PFSK-1 (cell line): Measurements from ENCODE around the gene SND1.

ENCODE experiments used
- FOXP2 ChIP-seq: optimal IDR thresholded peaks from 2 replicates; pipeline ENCODE3; 2011; ENCODE audit warnings: borderline replicate concordance, control low read depth, inconsistent platforms; ENCODE audit not compliant: insufficient read depth; ENCODE audit errors: extremely low read length, extremely low read depth
- POLR2AphosphoS5 ChIP-seq: IDR thresholded peaks from 2 replicates; pipeline ENCODE4 v1.6.1; 2012; ENCODE audit warnings: low read depth, mild to moderate bottlenecking, control low read depth, low read length, moderate library complexity
- REST ChIP-seq, 2 experiments: IDR thresholded peaks; 2 replicates each; pipeline versions ENCODE4 v1.6.1 to v1.8.0; 2011 to 2012; ENCODE audit warnings: low read depth in 2 of 2, low read length in 2 of 2, control low read depth in 1 of 2, inconsistent platforms in 1 of 2, mild to moderate bottlenecking in 1 of 2, moderate library complexity in 1 of 2; ENCODE audit not compliant: insufficient read depth in 1 of 2
- SIN3A ChIP-seq: IDR thresholded peaks from 2 replicates; pipeline ENCODE4 v1.6.1; 2012; ENCODE audit warnings: mild to moderate bottlenecking, low read length, moderate library complexity, borderline replicate concordance; ENCODE audit not compliant: insufficient read depth
- TAF1 ChIP-seq: IDR thresholded peaks from 2 replicates; pipeline ENCODE4 v1.6.1; 2012; ENCODE audit warnings: low read length, control low read depth, borderline replicate concordance; ENCODE audit not compliant: insufficient read depth

SND1 gene

GRCh38 chr7:127665922-127666321 is 13.9 kb downstream of the SND1 start:
- no peak for TF ChIP-seq SIN3A
- no peak for TF ChIP-seq FOXP2
- TF ChIP-seq REST (IDR thresholded peaks at IDR 0.05; ENCODE audit: insufficient read depth in 1 of 2, low read depth in 2 of 2, low read length in 2 of 2) = no peak
- no peak for TF ChIP-seq TAF1
- no peak for TF ChIP-seq POLR2AphosphoS5

DNA sequence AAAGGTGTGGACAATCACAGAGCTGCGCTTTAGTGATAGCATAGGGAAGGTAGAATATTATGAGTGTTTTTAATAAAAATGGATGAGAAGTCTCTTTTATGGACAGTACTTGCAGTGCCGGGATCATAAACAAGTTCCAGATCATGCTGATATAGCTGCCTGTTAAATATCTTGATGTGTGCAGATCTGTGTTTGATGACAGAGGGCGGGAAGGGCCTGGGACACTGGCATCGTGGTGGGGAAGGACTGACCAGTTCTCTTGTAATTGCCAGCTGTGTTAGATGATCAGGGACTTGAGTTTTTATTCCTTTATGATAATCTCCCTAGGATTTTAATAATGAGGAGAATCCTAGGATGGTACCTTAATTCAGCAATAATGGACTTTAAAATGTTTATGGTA is 14.6 kb downstream of the SND1 start:
- TF ChIP-seq FOXP2 = no peak
- no peak for TF ChIP-seq SIN3A
- no peak for TF ChIP-seq POLR2AphosphoS5
- TF ChIP-seq REST (IDR thresholded peaks at IDR 0.05; ENCODE audit: insufficient read depth in 1 of 2, low read depth in 2 of 2, low read length in 2 of 2) = no peak
- TF ChIP-seq TAF1 = no peak

- no peak for TF ChIP-seq FOXP2
- no peak for TF ChIP-seq POLR2AphosphoS5
- no peak for TF ChIP-seq REST (IDR thresholded peaks at IDR 0.05; ENCODE audit: insufficient read depth in 1 of 2, low read depth in 2 of 2, low read length in 2 of 2)
- TF ChIP-seq SIN3A = no peak
- no peak for TF ChIP-seq TAF1
Measured at GRCh38 chr7:127667017-127667670, 15.2 kb downstream of the SND1 start.

DNA sequence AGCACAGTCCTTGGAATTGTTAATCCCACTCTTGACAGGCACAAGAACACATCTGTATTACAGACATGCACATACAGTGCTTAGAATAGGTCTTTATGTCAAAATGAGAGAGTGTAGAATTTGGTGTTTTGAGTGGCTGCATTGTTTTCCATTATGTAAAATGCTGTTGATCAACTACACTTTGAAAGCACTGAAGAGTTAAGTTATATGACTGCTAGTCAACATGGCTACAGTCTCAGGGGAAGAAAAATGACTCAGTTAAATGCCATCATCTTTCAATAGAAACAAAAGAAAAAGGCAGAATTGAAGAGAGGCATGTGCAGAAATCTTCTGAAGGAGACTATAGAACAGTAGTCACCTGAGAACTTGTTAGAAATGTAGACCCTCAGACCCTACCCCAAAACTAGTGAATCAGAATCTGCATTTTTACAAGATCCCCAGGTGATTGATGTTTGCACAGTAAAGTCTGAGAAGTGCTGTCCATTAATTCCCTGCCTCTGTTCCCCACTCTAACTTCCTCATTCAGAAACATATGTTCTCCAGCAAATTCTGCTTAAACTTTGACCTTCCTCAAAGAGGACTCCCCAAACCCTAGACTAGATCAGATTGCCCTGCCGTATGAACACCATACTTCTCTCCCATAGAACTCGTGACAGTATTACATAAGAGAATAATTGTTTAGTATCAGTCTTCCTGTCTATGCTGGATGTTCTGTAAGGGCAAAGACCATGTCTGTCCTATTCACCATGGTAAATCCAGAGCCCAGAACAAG is 16.0 kb downstream of the SND1 start:
- TF ChIP-seq REST (IDR thresholded peaks at IDR 0.05; ENCODE audit: insufficient read depth in 1 of 2, low read depth in 2 of 2, low read length in 2 of 2) = no peak
- TF ChIP-seq SIN3A = no peak
- no peak for TF ChIP-seq POLR2AphosphoS5
- TF ChIP-seq TAF1 = no peak
- no peak for TF ChIP-seq FOXP2

GRCh38 chr7:127671341-127671740 is 19.3 kb downstream of the SND1 start:
- no peak for TF ChIP-seq REST (IDR thresholded peaks at IDR 0.05; ENCODE audit: insufficient read depth in 1 of 2, low read depth in 2 of 2, low read length in 2 of 2)
- no peak for TF ChIP-seq FOXP2
- TF ChIP-seq SIN3A = no peak
- no peak for TF ChIP-seq POLR2AphosphoS5
- no peak for TF ChIP-seq TAF1
